Iris pigment epithelial cell (primary cell): Measurements from ENCODE around the gene DFFA.
"Not testable (repeated sequence)": the region's sequence is repeated elsewhere in the genome, so short reads cannot be mapped to it uniquely, and the experiment has no call there.

Experiments
- DNase-seq: peaks from one replicate; pipeline ENCODE4 v3.0.0-alpha.2; 2011; ENCODE audit warnings: low read depth

DFFA gene

DNA sequence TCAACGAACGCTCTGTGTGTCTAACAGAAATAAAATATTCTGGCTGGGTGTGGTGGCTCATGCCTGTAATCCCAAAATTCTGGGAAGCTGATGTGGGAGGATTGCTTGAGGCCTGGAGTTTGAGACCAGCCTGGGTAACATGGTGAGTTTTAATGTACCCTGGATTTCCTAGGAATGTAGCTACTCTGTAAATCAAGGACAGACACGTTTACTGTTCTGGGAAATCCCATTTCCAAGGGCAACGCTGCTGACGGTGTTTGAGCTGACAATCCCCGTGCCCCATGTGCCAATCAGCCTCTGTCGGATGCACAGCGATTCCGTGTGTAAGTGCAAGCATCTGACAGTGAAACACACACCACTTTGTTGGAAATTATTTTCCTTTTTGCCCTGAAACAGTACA lies 14.5 kb downstream of the DFFA start:
- no peak for DNase-seq

DNA sequence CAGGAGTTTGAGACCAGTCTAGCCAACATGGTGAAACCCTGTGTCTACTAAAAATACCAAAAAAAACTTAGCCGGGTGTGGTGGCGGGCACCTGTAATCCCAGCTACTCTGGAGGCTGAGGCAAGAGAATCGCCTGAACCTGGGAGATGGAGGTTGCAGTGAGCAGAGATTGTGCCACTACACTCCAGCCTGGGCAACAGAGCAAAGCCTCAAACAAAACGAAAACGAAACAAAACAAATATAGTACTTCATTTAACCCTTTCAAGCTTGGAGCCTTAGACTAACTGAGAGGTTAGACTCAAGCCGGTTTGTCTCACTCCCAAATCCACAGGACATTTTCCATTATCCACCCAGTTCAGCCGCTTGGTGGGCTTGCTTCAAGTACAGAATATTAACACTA lies 14.9 kb downstream of the DFFA start:
- not testable (repeated sequence) for DNase-seq

DNA sequence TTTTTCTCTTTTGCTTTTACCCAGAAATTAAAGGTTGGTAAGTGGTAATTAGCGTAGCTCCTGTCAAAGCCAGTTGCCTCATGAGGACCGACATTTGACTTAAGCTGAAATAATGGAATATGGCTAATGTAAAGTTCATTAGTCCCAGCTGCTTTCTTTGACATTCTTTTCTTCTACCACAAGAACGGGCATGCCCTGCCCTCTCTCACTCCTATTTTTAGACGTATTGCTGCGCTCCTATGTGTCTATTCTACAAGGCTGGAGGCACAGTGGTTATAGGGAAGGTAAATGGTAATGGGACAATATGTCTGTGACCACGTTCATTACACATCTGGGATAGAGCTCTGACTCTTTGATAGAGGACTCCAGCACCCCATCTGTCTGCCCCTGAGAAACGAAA lies 15.7 kb downstream of the DFFA start:
- DNase-seq, result no peak

DNA sequence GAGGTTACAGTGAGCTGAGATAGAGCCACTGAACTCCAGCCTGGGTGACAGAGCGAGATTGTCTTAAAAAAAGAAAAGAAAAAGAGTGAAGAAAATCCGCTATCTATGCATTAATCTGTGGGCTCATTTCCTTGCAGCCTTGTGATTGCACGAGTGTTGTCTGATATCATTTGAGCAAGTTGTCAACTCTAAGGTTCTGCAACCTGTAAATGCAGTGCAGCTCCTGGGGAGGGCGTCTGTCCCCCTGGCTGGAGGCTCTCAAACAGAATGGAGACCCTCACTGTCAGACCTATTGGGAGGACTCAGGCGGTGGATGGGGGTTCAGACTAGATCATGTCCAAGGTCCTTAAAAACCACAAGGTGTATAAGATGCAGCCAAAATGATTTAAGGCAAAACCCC lies 16.3 kb downstream of the DFFA start:
- no peak for DNase-seq

DNA sequence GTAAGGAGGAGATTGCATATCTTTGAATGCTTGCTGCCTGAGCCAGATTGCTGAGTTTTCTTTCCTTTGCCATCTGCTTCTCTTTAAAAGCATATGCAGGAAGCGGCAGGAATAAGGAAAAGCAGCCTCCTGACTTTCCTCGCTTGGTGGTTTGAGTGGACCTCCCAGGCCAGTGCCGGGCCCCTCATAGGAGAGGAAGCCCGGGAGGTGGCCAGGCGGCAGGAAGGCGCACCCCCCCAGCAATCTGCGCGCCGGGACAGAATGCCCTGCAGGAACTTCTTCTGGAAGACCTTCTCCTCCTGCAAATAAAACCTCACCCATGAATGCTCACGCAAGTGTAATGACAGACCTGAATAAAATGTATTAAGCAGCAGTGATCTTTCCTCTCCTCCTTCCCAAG lies 21.0 kb downstream of the DFFA start:
- peak; percentile 20 for DNase-seq

DNA sequence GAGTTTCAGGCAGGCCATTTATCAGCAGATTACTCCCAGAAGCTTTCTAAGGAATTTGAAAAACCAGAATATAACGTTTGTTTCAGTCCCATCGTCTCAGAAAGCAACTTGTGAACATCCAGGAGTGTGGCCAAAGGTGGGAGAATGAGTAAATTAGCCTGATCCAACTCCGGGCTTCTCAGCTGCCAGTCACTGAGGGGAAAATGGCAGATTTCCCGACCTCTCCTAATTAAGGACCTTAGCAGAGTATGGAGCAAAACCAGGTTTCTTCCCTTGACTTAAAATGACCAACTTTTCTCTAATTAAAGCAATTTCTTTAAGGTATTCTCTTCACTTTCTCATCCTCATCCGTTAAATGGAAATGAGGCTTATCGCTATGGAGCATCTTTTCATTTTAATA lies 21.5 kb downstream of the DFFA start:
- no peak for DNase-seq

DNA sequence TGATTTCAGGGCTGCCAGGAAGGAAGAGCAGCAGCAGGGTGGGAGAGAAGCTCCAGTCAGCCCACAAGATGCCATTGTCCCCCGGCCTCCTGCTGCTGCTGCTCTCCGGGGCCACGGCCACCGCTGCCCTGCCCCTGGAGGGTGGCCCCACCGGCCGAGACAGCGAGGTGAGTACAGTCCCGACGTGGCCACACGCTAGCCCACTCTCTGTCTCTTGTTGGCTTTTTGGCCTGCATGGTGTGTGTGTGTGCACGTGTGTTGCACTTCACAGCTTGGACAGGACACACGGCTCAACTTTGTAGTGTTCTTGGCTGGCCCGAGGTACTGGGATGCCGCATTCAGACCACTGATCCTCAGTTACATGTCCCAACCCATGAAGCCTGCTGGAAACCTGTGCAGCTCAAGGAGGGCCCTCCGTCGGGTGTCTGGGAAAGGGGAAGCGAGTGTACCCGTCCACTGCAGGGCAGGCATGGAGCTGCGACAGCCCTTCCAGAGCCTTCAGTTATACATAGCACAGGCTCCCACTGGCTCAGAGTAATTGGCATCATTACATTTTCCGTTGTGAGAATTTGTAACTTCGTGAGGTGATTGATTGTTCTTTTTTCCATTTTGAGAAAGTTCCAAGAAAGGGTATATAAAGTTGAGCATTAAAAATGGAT lies 22.0 kb downstream of the DFFA start:
- no peak for DNase-seq

DNA sequence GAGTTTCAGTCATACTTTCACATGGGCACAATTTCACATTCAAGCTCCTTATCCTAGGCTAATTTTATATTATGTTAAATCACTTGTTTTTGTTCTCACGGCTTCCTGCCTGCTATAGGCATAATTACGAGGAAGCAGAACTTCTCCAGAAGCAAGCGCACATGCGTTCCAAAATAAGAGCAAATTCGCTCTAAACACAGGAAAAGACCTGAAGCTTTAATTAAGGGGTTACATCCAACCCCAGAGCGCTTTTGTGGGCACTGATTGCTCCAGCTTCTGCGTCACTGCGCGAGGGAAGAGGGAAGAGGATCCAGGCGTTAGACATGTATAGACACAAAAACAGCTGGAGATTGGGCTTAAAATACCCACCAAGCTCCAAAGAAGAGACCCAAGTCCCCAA lies 22.6 kb downstream of the DFFA start, which contains the start of gene CORT:
Gene CORT (plus strand): TSS at position 281 of the 400 bp plus-strand sequence. CDS start 193 bp downstream, outside the sequence.
- no peak for DNase-seq

DNA sequence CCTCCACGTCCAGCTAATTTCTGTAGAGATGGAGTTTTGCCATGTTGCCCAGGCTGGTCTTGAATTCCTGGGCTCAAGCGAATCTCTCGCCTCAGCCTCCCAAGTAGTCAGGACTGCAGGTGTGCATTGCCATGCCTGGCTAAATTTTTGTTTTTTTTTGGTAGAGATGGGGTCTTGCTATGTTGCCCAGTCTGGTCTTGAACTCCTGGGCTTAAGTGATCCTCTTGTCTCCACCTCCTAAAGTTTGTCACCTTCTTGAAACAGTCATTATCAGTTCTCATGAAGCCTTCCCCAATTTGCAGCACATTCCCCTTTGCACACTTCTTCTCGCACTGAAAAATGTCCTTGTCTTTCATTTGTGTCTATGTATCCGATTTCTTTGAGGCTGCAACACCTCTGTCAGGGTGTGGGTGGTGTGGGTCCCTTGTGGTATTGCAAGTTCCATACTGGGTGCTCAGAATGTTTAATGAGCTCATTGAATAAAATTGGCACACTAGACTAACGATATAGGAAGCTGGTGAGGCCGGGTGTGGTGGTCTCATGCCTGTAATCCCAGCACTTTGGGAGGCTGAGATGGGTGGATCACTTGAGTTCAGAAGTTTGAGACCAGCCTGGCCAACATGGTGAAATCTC lies 25.4 kb downstream of the DFFA start:
- DNase-seq, result no peak

DNA sequence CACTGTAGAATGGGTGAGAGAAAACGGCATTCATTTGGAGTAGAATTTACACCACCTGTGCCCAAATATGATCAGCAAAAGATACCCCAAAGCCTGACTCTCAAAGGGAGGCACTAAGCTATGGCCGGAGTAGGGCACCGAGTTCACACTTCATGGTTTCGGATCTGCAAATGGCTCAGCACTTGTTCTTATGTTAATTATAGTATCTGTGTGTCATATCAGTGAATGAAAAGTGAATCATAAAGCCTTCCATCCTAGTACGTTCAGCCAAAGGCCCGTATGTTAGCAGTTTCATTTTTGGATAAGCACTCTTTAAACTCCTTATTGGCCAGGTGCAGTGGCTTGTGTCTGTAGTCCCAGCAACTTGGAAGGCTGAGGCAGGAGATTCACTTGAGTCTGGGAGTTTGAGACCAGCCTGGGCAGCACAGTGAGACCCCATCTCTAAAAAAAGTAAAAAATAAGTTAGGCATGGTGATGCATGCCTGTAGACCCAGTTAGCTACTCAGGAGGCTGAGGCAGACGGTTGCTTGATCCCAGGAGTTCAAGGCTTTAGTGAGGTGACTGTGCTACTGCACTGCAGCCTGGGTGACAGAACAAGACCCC lies 27.4 kb downstream of the DFFA start:
- DNase-seq, result no peak

DNA sequence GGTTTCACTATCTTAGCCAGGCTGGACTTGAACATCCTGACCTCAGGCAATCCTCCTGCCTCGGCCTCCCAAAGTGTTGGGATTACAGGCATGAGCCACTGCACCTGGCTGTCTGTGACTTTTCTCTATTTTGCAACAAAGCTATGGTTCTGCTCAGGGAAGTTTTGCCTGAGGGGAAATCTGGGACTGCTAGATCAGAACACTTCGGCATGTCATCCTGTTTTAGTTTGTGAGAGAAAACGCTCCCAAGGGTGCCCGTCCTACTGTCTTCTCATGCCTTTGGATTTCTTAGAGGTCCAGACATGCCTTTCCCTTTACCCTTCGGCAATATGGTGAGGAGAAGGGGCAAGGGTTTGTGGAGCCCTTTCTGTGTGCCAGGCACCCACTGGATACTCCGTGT lies 28.1 kb downstream of the DFFA start:
- no peak for DNase-seq

DNA sequence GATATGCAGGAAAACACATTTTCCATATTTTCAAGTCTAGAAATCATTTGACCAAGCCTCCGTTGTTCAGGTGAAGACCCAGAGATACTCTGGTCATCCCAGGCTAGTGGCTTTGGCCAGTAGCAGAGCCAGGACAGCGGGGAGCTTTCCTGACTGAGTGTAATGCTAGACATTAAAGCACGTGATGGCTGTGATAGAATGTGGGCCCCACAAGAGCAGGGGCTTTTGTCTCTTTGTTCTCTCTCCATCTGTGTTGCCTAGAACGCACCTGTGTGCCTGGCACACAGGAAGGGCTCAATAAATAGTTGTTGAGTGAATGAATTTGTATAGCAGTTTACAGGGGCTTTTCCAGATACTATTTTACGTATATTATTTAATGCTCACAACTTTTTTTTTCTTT lies 31.5 kb downstream of the DFFA start:
- DNase-seq, result no peak

DNA sequence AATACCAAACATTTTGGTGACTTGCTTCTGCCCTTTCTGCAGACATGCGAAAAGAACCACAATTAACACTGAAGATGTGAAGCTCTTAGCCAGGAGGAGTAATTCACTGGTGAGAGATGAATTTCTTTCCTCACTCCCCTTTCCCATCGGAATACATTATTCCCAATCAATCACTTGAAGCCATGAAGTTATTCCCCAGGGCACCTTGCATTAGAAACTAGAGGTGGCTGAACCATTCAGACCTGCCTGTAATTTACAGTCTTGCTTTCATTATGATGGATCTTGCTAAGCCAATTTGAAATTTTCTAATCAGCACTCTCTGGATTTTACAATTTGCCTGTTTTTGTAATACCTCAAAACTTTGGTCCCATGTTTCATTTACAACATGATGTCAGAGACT lies 32.0 kb downstream of the DFFA start:
- no peak for DNase-seq

DNA sequence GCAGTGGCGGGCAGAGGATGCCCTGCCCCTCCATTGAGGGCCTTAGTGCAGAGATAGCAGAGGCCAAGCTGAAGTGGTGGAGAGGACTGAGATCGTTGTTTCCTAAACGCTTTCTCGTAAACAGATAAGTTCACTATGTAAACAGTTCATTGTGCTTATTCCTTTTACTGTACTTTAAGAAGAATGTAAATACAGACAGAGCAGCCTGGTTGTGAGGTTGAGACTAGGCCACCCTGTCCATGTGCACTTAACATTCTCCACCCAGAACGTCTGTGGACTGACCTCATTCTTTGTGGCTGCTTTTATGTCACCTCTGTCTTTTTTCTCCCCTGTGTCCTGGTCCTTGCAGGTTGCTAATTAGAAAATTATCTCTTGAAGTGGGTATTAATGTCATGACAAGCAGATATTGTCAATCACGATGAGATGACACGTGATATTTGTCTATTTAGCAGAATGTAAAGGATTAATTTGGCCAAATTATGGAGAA lies 33.6 kb downstream of the DFFA start:
- DNase-seq, result no peak

DNA sequence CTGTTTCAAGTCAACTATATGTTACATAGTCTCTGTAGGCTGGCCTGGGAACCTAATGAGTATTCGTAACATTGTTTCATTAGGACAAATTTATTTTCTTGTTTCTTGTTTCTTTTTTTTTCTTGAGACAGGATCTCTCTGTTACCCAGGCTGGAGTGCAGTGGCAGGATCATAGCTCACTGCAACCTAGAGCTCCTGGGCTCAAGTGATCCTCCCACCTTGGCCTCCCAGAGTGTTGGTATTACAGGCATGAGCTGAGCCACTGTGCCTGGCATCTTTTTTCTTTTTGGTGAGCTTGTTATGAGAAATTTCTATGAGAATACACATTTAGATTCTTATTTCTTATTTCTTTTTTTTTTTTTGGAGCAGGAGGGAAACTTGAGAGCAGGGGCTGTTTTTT lies 35.3 kb downstream of the DFFA start:
- no peak for DNase-seq

DNA sequence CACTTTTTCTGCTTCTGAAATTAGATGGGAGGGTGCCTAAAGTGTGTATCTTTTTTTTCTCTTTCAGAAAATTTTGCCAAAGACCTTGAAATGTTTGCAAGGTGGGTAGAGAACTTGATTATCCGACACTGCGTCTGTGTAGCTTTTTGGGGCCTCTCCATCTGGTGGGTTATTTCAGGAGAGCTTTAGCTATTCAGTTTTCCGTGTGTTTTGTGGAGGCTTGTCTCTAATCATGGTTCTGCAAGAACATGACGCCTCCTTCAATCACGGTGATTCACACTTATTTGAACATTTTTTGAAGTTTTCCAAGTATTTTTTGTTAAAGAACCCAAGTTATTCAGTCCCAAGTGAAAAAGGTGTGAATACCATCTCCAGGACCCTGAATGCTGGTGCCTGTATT lies 37.7 kb downstream of the DFFA start:
- no peak for DNase-seq

DNA sequence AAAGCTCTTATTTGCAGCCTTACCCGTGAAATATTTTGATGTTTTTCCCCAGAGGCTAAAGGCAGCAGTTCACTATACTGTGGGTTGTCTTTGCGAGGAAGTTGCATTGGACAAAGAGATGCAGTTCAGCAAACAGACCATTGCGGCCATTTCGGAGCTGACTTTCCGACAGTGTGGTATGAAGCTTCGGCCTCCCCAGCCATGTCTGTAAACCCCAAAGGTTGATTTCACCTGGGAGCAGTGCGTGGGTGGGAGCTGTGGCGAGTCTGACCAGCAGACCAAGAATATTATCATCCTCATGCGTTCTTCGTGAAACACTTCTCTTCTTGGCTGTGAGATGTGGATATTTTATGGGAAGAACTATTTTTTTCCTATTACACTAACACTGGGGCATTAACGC lies 38.5 kb downstream of the DFFA start:
- DNase-seq, result no peak

DNA sequence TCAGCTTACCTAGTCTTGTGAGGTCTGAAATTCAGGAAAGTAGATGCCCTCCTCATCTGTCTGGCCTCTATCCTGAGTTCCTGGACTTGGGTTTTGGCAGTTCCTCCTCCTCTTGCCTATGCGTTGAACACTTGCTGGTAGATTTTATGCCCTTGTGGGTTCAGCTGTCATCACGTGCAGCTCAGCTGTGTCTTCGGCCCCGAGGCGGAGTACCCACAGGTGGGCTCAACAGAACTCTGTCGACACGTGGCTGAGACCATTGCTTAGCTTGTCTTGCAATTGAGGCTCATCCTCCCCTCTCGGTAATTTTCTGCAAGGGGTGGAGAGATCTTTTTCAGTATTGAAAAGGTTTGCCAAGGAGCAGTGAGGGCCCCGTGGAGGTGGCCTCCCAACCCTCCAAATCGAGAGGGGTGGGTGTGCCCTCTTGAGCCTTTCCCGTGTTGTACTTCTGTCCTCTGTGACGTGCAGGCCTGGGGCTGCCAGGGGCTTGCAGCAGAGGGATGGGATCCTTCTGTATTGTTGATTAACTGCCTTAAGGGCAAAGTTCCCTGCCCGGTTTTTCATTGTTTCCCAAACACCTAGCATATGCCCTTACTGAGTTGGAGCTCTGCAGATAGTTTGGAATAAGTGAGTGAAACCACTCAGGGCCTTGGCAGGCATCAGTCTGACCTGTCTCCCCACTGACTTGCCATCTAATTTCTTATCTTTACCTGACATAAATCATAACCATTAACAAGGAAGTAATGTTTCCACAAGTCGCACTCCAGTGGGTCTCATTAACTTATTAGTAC lies 39.2 kb downstream of the DFFA start:
- no peak for DNase-seq

DNA sequence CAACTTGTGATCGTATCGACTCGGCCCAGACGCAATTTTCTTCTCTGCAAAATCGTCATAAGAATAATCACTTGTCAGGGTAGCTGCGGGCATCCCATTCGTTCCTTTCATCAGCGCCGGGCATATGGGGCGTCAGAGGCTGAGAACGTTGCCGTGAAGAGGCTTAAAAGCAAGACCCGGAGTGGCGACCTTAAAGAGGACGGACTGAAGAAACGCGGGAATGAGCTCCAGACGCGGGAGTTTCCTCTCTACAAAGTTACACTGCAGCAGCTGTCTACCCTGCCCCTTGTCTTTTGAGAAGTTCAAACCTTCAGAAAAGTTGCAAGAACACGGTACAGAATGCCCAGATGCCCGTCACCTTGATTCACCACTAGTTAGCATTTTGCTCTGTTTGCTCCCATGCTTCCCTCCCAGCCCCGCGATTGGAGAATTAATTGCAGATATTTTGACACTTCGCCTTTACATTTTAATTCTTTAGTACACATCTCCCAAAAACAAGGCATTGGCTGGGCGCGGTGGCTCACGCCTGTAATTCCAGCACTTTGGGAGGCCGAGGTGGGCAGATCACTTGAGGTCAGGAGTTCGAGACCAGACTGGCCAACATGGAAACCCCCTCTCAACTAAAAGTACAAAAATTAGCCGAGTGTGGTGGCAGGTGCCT lies 41.1 kb downstream of the DFFA start:
- DNase-seq, result peak; percentile 49

DNA sequence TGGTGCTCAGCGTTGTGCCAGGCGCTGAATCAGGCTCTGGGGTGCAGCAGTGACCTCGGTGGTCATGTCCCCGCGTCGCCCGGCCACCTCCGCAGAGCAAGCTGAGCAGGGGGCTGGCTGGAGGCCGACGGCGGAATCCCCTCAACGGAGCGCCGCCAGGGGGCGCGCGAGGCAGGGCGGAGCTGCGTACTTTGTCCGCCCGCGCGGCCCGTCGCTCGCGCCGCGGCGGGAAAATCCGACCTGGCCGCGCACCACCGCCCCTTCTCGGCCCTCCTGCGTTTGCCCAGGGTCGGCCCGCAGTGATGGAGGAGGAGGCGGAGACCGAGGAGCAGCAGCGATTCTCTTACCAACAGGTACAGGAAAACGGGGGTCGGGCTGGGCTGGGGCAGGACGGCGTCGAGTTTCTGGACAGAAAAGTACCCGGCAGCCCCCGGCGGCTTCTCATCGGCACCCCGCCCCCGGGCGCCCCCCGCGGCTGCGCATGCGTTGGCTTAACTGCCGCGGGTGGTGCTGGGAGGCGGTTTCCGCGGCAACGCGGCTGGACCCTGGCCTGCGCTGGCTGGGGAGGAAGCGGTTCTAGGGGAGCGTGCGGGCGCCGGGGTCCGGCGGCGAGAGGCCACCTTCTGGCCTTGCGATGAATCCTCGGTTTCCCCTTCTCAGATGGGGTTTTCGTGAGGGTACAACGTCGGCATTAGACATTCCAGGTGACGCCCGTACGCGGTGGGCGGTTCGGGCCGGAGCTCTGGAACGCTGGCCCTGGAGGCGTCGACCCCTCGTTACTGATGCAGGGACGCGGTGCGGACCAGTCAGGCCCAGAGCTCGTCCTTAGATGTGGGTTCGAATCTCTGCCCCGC lies 41.9 kb downstream of the DFFA start, which contains the start of gene CENPS:
Gene CENPS (plus strand): TSS at position 218 of the 854 bp plus-strand sequence. CDS start 85 bp downstream, at position 303.
- peak; percentile 82 for DNase-seq

DNA sequence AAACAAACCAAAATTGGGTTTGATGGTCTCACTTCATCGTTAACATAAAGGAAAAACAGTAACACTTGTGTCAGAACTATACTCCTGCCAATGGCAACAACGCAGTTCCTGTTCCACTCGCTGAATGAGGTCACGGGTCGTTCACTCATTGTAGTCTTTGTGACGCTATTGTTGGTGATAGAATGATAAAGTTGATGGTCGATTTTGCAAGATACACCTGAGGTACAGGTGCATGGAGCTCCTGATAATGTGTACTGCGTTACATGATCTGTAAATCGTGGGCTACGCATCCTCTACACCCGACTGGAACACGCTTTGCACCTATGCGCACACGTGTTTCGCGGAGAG lies 42.5 kb downstream of the DFFA start:
- DNase-seq, result peak; percentile 9
